GM13976 (cell line): ENCODE measurements around the gene TADA2A.

ENCODE experiments used
- DNase-seq: peaks from one replicate; pipeline ENCODE4 v3.0.0; 2012; ENCODE audit warnings: low spot score
- in situ Hi-C: fragments of 300-500 bp; cut with MboI; formaldehyde crosslinking; loops from one replicate; pipeline ENCODE4 v1.12.0; 2022; ENCODE audit warnings: low sequenced_read_pairs, mixed read lengths, inconsistent platforms; ENCODE audit not compliant: unreplicated experiment
- TF ChIP-seq, protein P1 (sequence below): IDR thresholded peaks from 2 replicates; pipeline ENCODE4 v1.5.1; 2012; ENCODE audit warnings: borderline replicate concordance, mild to moderate bottlenecking; ENCODE audit not compliant: insufficient read depth; ENCODE audit errors: extremely low read depth, missing control alignments, control extremely low read depth

Gene TADA2A

DNA sequence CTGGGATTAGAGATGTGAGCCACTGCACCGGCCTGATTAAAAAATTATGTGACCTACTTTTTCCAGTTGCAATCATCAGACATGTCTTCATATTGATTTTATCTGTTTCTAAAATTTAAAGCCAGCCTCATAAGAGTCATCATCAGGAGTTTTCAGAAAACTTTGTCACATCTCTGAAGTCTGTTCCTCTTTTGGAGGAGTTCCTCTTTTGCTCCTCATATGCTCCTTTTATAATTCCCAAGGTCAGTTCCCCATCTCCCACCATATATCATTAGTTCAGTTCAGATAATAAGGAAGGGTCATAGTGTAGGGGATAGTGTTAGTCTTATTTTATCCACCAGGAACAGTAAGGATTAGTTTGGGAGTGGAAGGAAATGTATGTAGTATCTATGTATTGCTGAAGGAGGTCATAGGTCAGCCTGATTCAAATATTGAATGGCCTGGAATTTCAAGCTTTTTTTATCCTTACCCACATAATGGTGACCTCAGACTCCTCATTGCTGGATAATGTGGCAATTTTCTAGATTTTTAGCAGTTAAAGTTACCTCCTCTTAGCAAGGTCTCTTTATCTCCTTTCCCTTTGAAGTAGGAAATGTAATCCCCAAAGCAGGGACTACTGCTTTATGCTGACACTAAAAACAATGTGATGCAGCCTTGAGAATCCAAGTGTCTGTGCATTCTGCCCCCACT, 69.2 kb downstream of the TADA2A start:
- no peak for DNase-seq
- in situ Hi-C loops, result no loop called here
- TF ChIP-seq, protein P1, sequence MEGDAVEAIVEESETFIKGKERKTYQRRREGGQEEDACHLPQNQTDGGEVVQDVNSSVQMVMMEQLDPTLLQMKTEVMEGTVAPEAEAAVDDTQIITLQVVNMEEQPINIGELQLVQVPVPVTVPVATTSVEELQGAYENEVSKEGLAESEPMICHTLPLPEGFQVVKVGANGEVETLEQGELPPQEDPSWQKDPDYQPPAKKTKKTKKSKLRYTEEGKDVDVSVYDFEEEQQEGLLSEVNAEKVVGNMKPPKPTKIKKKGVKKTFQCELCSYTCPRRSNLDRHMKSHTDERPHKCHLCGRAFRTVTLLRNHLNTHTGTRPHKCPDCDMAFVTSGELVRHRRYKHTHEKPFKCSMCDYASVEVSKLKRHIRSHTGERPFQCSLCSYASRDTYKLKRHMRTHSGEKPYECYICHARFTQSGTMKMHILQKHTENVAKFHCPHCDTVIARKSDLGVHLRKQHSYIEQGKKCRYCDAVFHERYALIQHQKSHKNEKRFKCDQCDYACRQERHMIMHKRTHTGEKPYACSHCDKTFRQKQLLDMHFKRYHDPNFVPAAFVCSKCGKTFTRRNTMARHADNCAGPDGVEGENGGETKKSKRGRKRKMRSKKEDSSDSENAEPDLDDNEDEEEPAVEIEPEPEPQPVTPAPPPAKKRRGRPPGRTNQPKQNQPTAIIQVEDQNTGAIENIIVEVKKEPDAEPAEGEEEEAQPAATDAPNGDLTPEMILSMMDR, result no peak

DNA sequence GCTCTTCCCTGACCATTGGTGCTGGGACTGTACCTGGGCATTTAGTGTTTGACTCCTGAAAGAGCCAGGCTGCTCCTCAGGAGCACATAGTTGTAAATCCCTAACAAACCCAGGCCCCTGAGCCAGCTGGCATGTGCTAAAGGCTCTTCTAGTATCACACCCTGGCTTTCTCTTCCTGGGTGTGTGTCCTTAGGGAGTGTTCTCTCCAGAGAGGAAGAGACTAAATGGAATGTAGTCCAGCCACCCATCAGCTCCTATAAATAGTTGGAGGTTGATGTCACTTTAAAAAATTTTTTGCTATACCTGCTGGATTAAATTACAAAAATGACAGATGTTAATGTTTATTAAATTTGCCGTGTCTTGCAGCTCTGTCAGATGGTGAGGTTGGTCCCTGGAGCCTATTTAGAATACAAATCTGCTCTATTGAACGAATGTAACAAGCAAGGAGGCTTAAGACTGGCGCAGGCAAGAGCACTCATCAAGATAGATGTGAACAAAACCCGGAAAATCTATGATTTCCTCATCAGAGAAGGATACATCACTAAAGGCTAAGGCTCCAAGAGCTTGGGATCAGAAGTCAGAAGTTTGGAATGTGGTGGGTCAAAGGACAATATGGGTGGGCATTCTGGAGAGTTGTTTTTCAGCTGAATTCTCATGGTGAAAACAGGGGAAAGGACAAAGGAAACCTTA, 69.9 kb downstream of the TADA2A start:
- no peak for DNase-seq
- TF ChIP-seq, protein P1, result no peak
- in situ Hi-C loops, result no loop called here

DNA sequence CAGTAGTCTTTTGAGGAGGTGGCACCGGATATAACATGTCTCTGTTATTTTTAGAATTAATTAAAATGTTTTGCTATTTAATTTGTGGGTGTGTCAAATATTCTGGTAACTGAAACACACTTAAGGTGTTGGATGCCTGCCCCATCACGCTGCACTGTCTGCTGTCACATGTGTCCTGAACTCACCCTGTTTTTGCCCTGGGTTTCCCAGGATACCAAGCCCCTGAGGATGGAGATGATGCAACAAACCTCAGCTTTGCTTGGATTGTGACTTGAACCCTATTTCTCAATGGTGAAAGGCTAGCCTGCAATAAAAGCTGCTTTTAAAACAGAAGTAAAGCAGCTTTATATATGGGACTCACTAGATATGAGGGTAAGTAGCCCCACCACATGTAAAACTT, 71.5 kb downstream of the TADA2A start:
- TF ChIP-seq, protein P1, result no peak
- in situ Hi-C loops, result no loop called here
- DNase-seq, result no peak

DNA sequence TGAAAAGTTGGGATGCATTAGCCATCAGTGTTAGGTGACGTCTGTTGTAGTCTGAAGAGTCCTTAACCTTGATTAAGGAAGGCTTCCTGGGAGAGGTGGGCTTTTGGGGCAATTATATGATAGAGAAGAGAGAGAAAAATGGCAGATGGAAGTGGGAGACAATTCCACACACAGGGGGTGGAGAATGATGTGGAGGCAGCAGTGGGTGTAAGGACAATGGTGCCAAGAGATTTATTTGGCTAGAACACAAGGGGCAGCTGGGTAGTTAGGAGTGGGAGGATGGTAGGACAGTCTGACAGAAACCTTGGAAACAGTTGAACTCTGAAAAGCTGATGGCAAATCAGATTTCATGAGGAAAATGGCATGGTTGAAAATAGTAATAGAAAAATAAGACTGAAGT, 72.3 kb downstream of the TADA2A start:
- no peak for DNase-seq
- in situ Hi-C loops, result no loop called here
- TF ChIP-seq, protein P1, result no peak

DNA sequence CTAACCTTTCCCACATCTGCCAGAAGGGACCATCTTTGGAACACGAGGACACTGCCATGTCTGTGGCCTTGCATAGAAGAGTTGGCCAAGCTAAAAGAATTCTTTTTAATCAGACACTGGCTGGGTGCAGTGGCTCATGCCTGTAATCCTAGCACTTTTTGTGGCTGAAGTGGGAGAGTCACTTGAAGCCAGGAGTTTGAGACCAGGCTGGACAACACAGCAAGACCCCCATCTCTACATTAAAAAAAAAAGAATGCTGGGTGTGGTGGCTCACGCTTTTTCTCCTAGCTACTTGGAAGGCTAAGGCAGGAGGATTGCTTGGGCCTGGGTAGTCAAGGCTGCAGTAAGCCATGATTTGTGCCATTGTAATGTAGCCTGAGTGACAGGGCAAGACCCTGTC, 73.7 kb downstream of the TADA2A start:
- in situ Hi-C loops, result no loop called here
- no peak for DNase-seq
- TF ChIP-seq, protein P1, result no peak

DNA sequence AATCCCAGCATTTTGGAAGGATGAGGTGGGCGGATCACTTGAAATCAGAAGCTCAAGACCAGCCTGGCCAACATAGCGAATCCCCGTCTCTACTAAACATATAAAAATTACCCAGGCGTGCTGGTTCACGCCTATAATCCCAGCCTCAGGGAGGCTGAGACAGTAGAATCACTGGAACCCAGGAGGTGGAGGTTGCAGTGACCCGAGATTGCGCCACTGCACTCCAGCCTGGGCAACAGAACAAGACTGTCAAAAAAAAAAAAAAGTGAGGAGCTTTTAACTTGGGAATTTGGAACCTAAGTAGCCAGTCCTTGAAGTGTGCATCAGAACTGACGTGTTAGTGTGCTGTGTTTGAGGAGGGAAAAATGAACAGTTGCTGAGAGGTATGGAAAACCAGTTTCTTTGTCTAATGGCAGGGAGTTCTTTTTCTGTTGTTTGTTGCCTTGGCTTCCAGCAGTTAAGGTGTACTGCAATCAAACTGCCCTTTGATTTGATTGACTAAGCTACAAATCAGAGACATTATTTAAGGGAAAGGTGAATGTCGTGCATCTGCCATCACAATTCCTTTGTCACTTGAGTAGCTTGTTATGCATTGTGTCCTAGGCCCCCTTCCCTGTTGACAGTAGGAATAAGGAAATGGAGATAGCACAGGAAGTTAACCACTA, 74.4 kb downstream of the TADA2A start:
- in situ Hi-C loops, result no loop called here
- TF ChIP-seq, protein P1, result no peak
- no peak for DNase-seq
